CD4-positive, alpha-beta memory T cell (primary cell): Measurements from ENCODE around the gene FANCL. TPM values are rescaled to one million over a fixed set of nuclear protein-coding genes. Genes with fewer than 3 reads are reported as not detected.
"Not testable (repeated sequence)": the region's sequence is repeated elsewhere in the genome, so short reads cannot be mapped to it uniquely, and the experiment has no call there.

Experiments used
- CTCF ChIA-PET: fragments of 350-600 bp; sonication (Branson Sonifier 250); formaldehyde crosslinking; loops from one replicate; lab custom pipeline; 2021; ENCODE audit warnings: inconsistent platforms; ENCODE audit not compliant: partially characterized antibody; lab: Charles Lee
- POLR2A ChIA-PET: fragments of 350-600 bp; sonication (Branson Sonifier 250); formaldehyde crosslinking; loops from one replicate; lab custom pipeline; 2021; ENCODE audit not compliant: partially characterized antibody; lab: Charles Lee
- DNase-seq, 5 donors: peaks; one replicate each; pipeline versions ENCODE4 v3.0.0 to v3.0.0-alpha.2; 2020 to 2022; ENCODE audit warnings: mixed read lengths in 1 of 5
- H3K27ac ChIP-seq: one replicate; pipeline ENCODE4 v1.7.0; 2013; ENCODE audit warnings: low read depth, low read length
- H3K27me3 ChIP-seq: 2 replicates; pipeline ENCODE4 v1.7.0; 2013; ENCODE audit warnings: mild to moderate bottlenecking, low read length, moderate library complexity; ENCODE audit not compliant: insufficient read depth
- H3K36me3 ChIP-seq: 2 replicates; pipeline ENCODE4 v1.7.0; 2013; ENCODE audit warnings: mild to moderate bottlenecking, low read length, moderate library complexity; ENCODE audit not compliant: insufficient read depth
- H3K4me1 ChIP-seq: 2 replicates; pipeline ENCODE4 v1.7.0; 2013; ENCODE audit warnings: mild to moderate bottlenecking, low read length, moderate library complexity; ENCODE audit not compliant: insufficient read depth
- H3K4me3 ChIP-seq, 2 donors: one replicate each; pipeline ENCODE4 v1.7.0; 2013; ENCODE audit warnings: low read length in 2 of 2, mild to moderate bottlenecking in 1 of 2
- H3K9me3 ChIP-seq, 2 donors: one replicate each; pipeline ENCODE4 v1.7.0; 2013; ENCODE audit warnings: low read length in 2 of 2, control low read depth in 1 of 2; ENCODE audit not compliant: control insufficient read depth in 1 of 2
- H3K27ac Mint-ChIP-seq, 7 donors: one replicate each; pipeline ENCODE4 v1.8.0; 2020 to 2021; ENCODE audit warnings: mixed read lengths in 7 of 7, mild to moderate bottlenecking in 6 of 7, inconsistent platforms in 3 of 7, moderate library complexity in 3 of 7
- H3K27me3 Mint-ChIP-seq, 2 donors: one replicate each; pipeline ENCODE4 v1.8.0; 2020 to 2021; ENCODE audit warnings: mixed read lengths in 2 of 2
- H3K36me3 Mint-ChIP-seq, 2 donors: one replicate each; pipeline ENCODE4 v1.8.0; 2020 to 2021; ENCODE audit warnings: mixed read lengths in 2 of 2, inconsistent platforms in 1 of 2, mild to moderate bottlenecking in 1 of 2
- H3K4me1 Mint-ChIP-seq, 4 donors: one replicate each; pipeline ENCODE4 v1.8.0; 2020 to 2021; ENCODE audit warnings: mixed read lengths in 4 of 4, mild to moderate bottlenecking in 1 of 4
- H3K4me3 Mint-ChIP-seq, 8 donors: one replicate each; pipeline ENCODE4 v1.8.0; 2020 to 2021; ENCODE audit warnings: mixed read lengths in 8 of 8, mild to moderate bottlenecking in 7 of 8, moderate library complexity in 6 of 8, inconsistent platforms in 3 of 8
- H3K9me3 Mint-ChIP-seq, 8 donors: one replicate each; pipeline ENCODE4 v1.8.0; 2020 to 2021; ENCODE audit warnings: mixed read lengths in 8 of 8, mild to moderate bottlenecking in 5 of 8, inconsistent platforms in 3 of 8, moderate library complexity in 1 of 8
- intact Hi-C: fragments of 100-400 bp; cut with micrococcal nuclease; formaldehyde crosslinking; loops from one replicate; pipeline ENCODE4 v1.15.1; 2023
- polyA plus RNA-seq, 2 donors: library from polyadenylated mRNA; unstranded; fragments of 300-500 nt; fragmentation: Illumina TruSeq; gene quantifications; one replicate each; pipeline ENCODE4 v1.2.3, GENCODE V29; 2021
- total RNA-seq, 2 experiments: library from RNA; stranded (reverse); gene quantifications; one replicate each; pipeline ENCODE4 v1.2.3, GENCODE V29; 2021

The FANCL gene
- total and polyA plus RNA-seq, 4 experiments from 2014 or later: 1.6 to 10.1 (median 9.3) TPM

- POLR2A ChIA-PET: no interaction called here
- no peaks in the 10 kb centered on the region for H3K9me3 ChIP-seq
- Mint-ChIP-seq H3K36me3 (no peaks in the 10 kb centered on the region), H3K27me3 (peaks cover 3 to 8% of the 10 kb centered on the region in 2 donors), H3K4me1 (no peaks in the 10 kb centered on the region), H3K4me3 (no peak overlapping the region), H3K27ac (no peak overlapping the region), H3K9me3 (peaks cover 0 to 2% (median 0%) of the 10 kb centered on the region in 8 donors)
- H3K36me3 ChIP-seq: no peaks in the 10 kb centered on the region
- no peak overlapping the region for H3K4me3 ChIP-seq
- H3K27ac ChIP-seq: no peak overlapping the region
- H3K4me1 ChIP-seq: no peaks in the 10 kb centered on the region
- DNase-seq: no peak
- no peaks in the 10 kb centered on the region for H3K27me3 ChIP-seq
- CTCF ChIA-PET: no interaction called here
- intact Hi-C loops: no loop called here
Observed at GRCh38 chr2:58261209-58261608, 20.1 kb upstream of the FANCL start.

- H3K27ac ChIP-seq, H3K4me1 ChIP-seq, H3K9me3 ChIP-seq, H3K36me3 Mint-ChIP-seq, H3K4me3 ChIP-seq, CTCF ChIA-PET, POLR2A ChIA-PET, H3K36me3 ChIP-seq, H3K9me3 Mint-ChIP-seq, H3K27ac Mint-ChIP-seq, H3K27me3 Mint-ChIP-seq, intact Hi-C loops, H3K4me1 Mint-ChIP-seq, DNase-seq, H3K27me3 ChIP-seq, H3K4me3 Mint-ChIP-seq: not testable (repeated sequence)
Observed at GRCh38 chr2:58258456-58258855, 17.3 kb upstream of the FANCL start.

- intact Hi-C loops, H3K27ac Mint-ChIP-seq, H3K4me3 Mint-ChIP-seq, H3K9me3 Mint-ChIP-seq, H3K4me1 ChIP-seq, DNase-seq, H3K36me3 ChIP-seq, H3K27me3 ChIP-seq, H3K27me3 Mint-ChIP-seq, POLR2A ChIA-PET, H3K9me3 ChIP-seq, H3K36me3 Mint-ChIP-seq, H3K27ac ChIP-seq, CTCF ChIA-PET, H3K4me3 ChIP-seq, H3K4me1 Mint-ChIP-seq: not testable (repeated sequence)
Observed at GRCh38 chr2:58251331-58252201, 10.4 kb upstream of the FANCL start.

- intact Hi-C loops: loop anchor here (1.0 kb wide), 1 partner anchor 195 kb away; the partner anchor contains the start of gene VRK2
- H3K4me3 Mint-ChIP-seq: peak overlapping the region; percentile 92 to 98 (median 96)
- peaks cover 18% of the 10 kb centered on the region for H3K4me1 ChIP-seq
- H3K36me3 ChIP-seq: no peaks in the 10 kb centered on the region
- ChIA-PET POLR2A (interaction anchor here (1.2 kb wide), 1 partner anchor 195 kb away, joined by 5 read pairs; the partner anchor contains the start of gene VRK2), CTCF (no interaction called here)
- H3K9me3 ChIP-seq: no peaks in the 10 kb centered on the region
- peaks cover 0 to 2% of the 10 kb centered on the region in 2 donors for H3K27me3 Mint-ChIP-seq
- no peaks in the 10 kb centered on the region for H3K9me3 Mint-ChIP-seq
- no peak for DNase-seq
- H3K36me3 Mint-ChIP-seq: peaks cover 0 to 6% of the 10 kb centered on the region in 2 donors
- H3K27ac Mint-ChIP-seq: peak overlapping the region in 6 of 7 donors; percentile 52 to 93 (median 88)
- H3K27me3 ChIP-seq: no peaks in the 10 kb centered on the region
- H3K4me1 Mint-ChIP-seq: peaks cover 21 to 37% (median 29%) of the 10 kb centered on the region in 4 donors
- H3K27ac ChIP-seq: peak overlapping the region; percentile 12
- peak overlapping the region; percentile 81 to 99 for H3K4me3 ChIP-seq
Observed at GRCh38 chr2:58241546-58241864, 380 bp upstream of the FANCL start.

GRCh38 chr2:58239243-58239925 lies 1.7 kb downstream of the FANCL start:
- H3K9me3 ChIP-seq: no peaks in the 10 kb centered on the region
- H3K27ac Mint-ChIP-seq: peak overlapping the region in 1 of 7 donors; percentile 63
- no peaks in the 10 kb centered on the region for H3K27me3 Mint-ChIP-seq
- H3K4me1 Mint-ChIP-seq: peaks cover 25 to 42% (median 34%) of the 10 kb centered on the region in 4 donors
- no peaks in the 10 kb centered on the region for H3K9me3 Mint-ChIP-seq
- intact Hi-C loops: no loop called here
- ChIA-PET POLR2A (no interaction called here), CTCF (no interaction called here)
- no peaks in the 10 kb centered on the region for H3K27me3 ChIP-seq
- H3K4me3 ChIP-seq: no peak overlapping the region
- H3K4me1 ChIP-seq: peaks cover 18% of the 10 kb centered on the region
- H3K4me3 Mint-ChIP-seq: peak overlapping the region in 3 of 8 donors; percentile 14 to 48 (median 36)
- H3K36me3 Mint-ChIP-seq: peaks cover 0 to 6% of the 10 kb centered on the region in 2 donors
- H3K36me3 ChIP-seq: no peaks in the 10 kb centered on the region
- no peak for DNase-seq
- H3K27ac ChIP-seq: no peak overlapping the region

GRCh38 chr2:58237741-58238140 lies 3.4 kb downstream of the FANCL start:
- DNase-seq: no peak
- Mint-ChIP-seq H3K4me3 (peak overlapping the region in 1 of 8 donors; percentile 15), H3K27me3 (no peaks in the 10 kb centered on the region), H3K4me1 (peaks cover 25 to 42% (median 34%) of the 10 kb centered on the region in 4 donors), H3K36me3 (peaks cover 0 to 6% of the 10 kb centered on the region in 2 donors), H3K9me3 (no peaks in the 10 kb centered on the region), H3K27ac (peak overlapping the region in 5 of 7 donors; percentile 9 to 75 (median 42))
- Histone ChIP-seq H3K36me3 (no peaks in the 10 kb centered on the region), H3K4me3 (no peak overlapping the region), H3K4me1 (peaks cover 18% of the 10 kb centered on the region), H3K27me3 (no peaks in the 10 kb centered on the region), H3K27ac (no peak overlapping the region), H3K9me3 (no peaks in the 10 kb centered on the region)
- intact Hi-C loops: no loop called here
- CTCF ChIA-PET: no interaction called here
- POLR2A ChIA-PET: no interaction called here

- Mint-ChIP-seq H3K9me3 (no peaks in the 10 kb centered on the region), H3K4me1 (peaks cover 20 to 38% (median 31%) of the 10 kb centered on the region in 4 donors), H3K27me3 (no peaks in the 10 kb centered on the region), H3K4me3 (no peak overlapping the region), H3K27ac (no peak overlapping the region), H3K36me3 (peaks cover 0 to 2% of the 10 kb centered on the region in 2 donors)
- no peaks in the 10 kb centered on the region for H3K36me3 ChIP-seq
- no peak overlapping the region for H3K27ac ChIP-seq
- H3K4me1 ChIP-seq: peaks cover 18% of the 10 kb centered on the region
- DNase-seq: no peak
- H3K9me3 ChIP-seq: no peaks in the 10 kb centered on the region
- H3K4me3 ChIP-seq: no peak overlapping the region
- ChIA-PET CTCF (no interaction called here), POLR2A (no interaction called here)
- H3K27me3 ChIP-seq: no peaks in the 10 kb centered on the region
- intact Hi-C loops: no loop called here
Observed at GRCh38 chr2:58235984-58236383, 5.1 kb downstream of the FANCL start.
